Left kidney (tissue), 2 donors: ENCODE data around the gene PRDM16. TPM values are rescaled to one million over a fixed set of nuclear protein-coding genes. Genes with fewer than 3 reads are reported as not detected.
"Not testable (repeated sequence)": the region's sequence is repeated elsewhere in the genome, so short reads cannot be mapped to it uniquely, and the experiment has no call there.

Experiments used
- DNase-seq: peaks from one replicate; pipeline ENCODE4 v3.0.0-alpha.2; 2013
- polyA plus RNA-seq: library from polyadenylated mRNA; unstranded; fragments of 120-200 nt; gene quantifications from one replicate; pipeline ENCODE4 v1.2.1, GENCODE V29; 2013; ENCODE audit not compliant: insufficient read length

PRDM16 gene
- polyA plus RNA-seq, 1 donor, result 7.3 TPM

- DNase-seq, result no peak
Measured at GRCh38 chr1:3162322-3162882, 93.4 kb downstream of the PRDM16 start.

GRCh38 chr1:3163356-3163755, 94.4 kb downstream of the PRDM16 start:
- DNase-seq, result no peak

DNA sequence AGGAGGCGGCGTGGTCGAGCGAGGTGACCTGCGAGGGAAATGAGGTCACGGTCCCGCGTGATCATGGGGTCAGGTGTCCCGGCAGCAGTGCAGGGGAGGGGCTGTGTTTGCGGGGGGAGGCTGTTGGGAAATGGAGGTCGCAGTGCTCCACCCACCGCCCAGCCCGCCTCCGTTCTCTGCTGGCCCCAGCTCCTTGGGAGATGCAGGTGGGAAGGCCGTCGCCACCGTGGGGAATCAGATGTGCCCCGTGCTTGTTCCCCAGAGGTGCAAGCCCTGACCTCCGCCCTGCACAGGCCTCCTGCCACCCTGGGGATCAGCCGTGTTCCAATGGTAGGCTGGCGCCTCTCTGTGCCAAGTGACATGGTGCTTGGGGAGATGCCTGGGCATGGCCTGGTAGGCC, 95.7 kb downstream of the PRDM16 start:
- no peak for DNase-seq

DNA sequence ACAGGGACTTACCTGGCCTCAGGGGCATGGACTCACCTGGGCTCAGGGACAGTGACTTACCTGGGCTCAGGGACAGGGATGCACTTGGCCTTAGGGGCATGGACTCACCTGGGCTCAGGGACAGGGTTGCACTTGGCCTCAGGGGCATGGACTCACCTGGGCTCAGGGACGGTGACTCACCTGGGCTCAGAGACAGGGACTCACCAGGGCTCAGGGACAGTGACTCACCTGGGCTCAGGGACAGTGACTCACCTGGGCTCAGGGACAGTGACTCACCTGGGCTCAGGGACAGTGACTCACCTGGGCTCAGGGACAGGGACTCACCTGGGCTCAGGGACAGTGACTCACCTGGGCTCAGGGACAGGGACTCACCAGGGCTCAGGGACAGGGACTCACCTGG, 96.2 kb downstream of the PRDM16 start:
- DNase-seq, result not testable (repeated sequence)

DNA sequence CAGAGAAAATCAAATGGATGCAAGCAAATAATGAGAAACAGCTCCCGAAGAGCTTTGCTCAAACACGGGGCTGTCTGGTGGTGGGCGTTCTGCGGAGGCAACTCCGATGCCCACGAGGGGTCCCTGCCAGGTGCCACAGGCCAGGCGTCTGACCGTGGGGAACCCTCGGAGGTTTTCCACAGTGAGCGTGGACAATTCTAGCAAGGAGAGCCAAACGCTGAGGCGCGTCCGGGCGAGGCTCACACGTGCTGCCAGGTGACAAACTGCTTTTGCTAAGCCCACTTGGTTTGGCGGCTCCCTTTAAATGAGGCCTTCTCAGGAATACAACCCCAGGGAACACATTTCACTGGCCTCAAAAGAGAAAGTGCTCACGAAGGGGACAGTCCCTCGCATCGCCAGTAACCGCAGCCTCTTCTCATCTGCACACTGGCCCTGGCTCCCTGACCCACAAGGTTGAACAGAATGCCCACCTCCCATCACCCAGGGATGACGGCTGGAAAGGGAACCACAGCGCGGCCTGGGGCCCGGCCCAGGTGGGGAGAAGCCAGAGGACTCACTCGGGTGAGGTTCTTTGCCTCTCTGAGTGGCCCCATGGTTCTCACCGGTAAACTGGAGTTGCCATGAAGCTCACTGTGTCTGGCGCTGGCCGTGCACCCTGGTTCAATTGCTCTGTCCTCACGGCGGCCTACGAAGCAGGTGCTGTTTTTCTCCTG, 97.4 kb downstream of the PRDM16 start:
- no peak for DNase-seq

GRCh38 chr1:3167255-3167654, 98.3 kb downstream of the PRDM16 start:
- no peak for DNase-seq

DNA sequence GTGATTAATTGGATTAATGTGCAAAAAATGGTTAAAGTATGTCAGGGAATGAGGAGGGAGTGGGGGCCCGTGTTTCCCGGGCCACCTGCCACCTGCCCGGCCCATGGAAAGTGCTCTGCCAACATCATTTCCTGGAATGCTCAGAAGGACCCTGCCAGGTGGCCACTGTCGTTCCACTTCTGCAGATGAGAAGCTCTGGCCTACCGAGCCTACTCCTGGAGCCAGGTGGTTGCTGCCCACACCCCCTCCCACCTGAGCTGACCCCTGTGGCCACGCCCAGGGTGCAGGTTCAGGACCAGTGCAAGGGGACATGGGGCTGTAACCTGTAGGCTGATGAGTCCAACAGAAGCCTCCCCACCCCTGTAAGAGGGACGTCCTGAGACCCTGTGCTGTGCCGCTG, 99.7 kb downstream of the PRDM16 start:
- no peak for DNase-seq

DNA sequence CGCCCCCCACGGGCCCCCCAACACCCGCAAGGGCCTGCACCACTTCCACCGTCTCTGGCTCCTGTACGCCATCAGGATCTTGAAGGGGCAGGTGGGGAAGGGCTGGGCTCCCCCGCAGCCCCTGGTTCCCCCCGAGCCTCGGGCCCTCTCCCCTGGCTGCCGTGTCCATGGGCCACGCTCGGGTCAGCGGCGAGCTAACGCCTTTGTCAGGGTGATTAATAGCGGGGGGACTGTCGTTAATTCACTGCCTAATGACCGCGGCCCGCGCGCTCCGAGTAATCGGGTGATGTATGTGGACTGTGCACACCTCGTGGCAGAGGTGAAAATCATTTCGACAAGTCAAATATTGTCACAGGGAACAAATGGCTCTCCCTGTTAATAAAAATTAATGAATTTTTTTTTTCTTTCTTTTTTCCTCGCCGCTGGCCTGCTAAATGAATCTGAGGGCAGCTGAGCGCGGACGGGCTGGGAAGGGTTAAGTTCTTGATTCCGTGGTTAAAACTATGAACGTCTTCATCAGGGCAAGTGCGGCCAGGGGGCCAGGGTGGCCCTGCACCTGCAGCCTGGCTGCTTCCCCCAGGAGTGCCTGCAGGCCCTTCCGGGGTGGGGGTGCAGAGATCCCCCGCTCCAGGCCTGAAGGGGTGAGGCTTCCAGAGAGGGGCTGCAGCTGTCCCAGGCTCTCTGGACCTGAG, 100.8 kb downstream of the PRDM16 start:
- no peak for DNase-seq

DNA sequence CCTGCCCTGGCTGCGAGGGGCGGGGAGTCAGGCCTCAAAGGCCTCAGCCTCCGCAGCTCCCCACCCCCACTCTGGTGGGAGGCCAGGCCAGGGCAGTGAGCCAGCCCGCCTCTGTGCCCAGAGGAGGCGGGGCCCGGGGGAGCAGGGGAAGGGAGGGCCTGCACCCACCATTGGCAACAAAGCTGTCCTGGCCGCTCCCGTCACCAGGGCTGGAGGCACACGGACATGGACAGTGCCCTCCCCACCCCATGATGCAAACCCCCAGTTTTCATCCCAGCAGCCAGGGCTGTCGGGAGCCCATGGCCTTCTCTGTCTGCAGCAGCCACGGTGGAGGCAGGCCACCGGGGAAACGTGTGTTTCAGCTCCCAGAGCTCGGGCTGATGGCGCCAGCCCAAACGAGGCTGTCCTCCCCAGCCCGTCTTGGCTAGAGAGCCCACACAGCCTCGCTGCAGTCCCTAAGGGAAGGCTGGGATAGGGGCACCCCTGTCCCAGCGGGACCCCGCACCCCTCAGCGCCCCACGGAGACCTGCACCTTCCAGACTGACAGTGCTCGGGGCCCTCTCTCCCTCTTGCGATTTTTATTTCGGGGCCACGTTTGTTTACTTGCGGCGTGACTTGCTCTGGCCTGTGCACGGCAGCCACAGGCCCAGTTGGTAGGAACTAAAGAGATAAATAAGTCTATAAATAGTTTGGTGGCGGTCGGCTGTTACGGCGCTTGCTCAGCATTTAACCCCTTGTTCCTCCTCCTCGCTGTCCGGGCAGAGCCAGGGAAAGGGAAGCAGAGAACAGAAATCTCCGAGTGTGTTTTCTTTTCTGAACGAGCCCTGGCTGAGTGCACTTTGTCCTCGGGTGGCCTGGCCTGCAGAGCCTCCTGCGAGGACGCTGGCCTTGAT, 101.8 kb downstream of the PRDM16 start:
- DNase-seq, result peak; percentile 70

DNA sequence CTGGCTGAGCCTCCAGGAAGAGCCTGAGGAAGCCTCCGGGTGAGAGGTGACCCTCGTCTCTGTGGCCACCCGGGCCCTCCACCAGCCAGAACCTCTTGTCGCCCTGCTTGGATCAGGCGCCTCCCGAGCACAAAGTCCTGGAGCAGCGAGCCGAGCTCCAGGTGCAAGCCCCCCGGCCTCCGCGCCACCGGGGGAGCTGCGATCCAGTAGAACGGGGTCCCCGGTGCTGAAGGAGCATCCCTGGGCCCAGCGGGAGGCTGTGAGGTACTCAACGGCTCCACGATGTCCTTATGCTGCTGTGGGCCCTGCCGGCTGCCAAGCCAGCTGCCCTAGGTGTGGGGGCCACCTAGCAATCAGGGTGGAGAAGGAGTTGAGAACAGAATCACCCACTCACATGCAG, 102.8 kb downstream of the PRDM16 start:
- no peak for DNase-seq

DNA sequence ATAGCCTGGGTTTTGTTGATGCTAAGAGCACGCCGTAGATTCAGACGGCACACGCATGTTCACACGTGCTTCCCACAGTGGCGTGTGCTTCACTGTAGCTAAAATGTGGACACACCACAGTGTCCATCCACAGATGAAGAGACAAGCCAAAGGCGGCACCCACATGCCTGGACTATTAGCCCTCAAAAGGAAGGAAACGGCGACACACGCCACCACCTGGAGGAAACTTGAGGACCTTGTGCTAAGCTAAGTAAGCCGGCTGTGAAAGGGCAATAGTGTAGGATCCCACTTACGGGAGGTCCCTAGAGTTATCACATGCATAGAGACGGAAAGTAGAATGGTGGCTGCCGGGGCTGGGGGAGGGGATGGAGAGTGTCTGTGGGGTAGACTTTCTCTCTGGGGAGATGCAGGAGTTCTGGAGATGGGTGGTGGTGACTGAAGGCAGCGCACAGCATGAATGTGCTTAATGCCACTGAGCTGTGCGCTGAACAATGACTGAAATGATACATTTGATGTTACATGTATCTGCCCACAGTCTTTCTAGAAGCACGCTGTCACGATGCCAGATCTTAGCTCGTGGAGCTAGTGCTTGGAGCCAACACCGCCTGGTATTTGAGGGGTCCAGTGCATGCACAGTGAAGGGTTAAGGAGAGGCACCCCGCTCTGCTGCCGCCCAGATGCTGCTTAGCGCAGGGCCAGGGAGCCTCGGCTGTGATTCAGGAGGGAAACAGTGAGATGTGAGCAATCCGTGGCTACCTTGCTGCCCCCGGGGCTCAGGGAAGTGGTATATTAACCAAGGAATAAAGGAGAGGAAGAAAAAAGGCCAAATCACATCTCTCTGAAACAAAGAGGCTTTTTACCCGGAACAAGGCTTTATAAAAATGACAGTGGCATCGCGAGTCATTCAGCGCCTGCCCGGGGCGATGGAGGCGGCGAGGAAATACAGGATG, 103.7 kb downstream of the PRDM16 start:
- no peak for DNase-seq

DNA sequence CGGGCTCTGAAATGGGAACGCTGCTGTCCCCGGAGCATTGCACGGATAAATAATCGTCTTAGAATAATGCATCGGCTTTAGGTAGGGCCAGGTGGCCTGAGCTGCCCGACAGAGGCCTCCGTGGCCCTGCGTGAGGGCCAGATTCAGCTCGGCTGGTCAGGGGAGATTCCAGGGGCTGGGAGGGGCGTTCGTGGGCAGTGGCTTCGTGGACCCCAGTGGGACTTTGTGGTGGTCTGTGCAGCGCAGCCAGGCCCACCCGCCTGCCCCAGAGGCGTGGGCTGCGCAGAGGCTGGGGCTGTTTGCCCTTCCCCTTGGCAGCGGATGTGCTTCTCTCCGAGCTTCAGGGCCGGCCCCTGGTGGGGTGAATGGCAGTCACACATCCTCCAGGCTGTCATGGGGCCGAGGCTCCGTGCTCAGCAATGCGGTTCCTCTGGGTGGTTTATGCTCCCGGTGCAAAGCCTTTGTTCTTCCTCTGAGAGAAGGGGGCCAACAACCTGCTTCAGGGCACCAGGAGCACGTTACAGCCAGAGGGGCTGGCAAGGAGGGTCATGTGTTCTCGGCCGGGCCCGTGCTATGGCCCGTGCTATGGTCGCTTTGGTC, 104.5 kb downstream of the PRDM16 start:
- no peak for DNase-seq

- DNase-seq, result no peak
Measured at GRCh38 chr1:3174487-3175247, 105.7 kb downstream of the PRDM16 start.

GRCh38 chr1:3175486-3175885, 106.5 kb downstream of the PRDM16 start:
- DNase-seq, result no peak

GRCh38 chr1:3176028-3176427, 107.0 kb downstream of the PRDM16 start:
- DNase-seq, result no peak

DNA sequence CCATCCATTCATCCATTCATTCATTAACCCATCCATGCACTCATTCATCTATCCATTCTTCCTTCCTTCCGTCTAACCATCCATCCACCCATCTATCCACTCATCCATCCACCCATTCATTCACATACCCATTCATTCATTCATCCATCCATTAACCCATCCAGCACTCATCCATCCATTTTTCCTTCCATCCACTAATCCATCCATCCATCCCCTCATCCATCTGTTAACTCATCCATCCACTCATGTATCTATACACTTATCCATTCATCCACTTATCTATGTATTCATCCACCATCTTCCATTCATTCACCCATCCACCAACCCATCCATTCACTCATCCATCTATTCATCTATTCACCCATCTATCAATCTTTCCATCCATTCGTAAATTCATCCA, 107.8 kb downstream of the PRDM16 start:
- DNase-seq, result no peak

DNA sequence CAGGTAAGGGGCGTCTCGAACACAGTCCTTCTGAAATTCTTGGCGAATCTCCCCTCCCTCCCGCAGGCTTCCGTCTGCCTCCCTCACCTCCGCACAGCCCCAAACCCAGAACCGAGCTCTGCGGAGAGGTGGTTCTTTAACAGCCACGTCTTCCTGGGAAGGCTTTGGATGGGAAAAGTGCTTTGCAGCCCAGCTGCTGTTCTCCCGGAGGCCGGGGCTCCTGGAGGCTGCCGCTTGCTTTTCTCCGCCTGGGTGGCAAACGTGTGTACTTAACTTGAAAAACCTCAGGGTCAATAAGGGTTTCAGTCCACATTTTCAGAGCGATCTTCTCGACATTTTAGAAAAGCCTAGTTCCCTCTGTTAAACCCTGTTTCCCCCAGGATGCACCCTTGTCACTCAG, 109.3 kb downstream of the PRDM16 start:
- DNase-seq, result no peak

- DNase-seq, result no peak
Measured at GRCh38 chr1:3179471-3179870, 110.5 kb downstream of the PRDM16 start.

DNA sequence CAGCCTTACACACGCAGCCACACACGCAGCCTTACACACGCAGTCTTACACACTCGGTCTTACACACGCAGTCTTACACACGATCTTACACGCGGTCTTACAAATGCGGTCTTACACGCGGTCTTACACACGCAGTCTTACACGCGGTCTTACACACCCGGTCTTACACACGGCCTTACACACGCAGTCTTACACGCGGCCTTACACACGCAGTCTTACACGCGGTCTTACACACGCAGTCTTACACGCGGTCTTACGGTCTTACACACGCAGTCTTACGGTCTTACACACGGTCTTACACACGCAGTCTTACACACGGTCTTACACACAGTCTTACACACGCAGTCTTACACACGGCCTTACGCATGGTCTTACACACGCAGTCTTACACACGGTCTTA, 111.9 kb downstream of the PRDM16 start:
- no peak for DNase-seq

GRCh38 chr1:3181956-3182355, 113.0 kb downstream of the PRDM16 start:
- no peak for DNase-seq
